ENCODE data around the gene BRCA2.
"Not testable (repeated sequence)": the region's sequence is repeated elsewhere in the genome, so short reads cannot be mapped to it uniquely, and the experiment has no call there.

Gene BRCA2

GRCh38 chr13:32310134-32310706 lies 5.1 kb upstream of the BRCA2 start:
- DNase-seq = no peak

- no peak for DNase-seq
Measured at GRCh38 chr13:32311188-32311897, 4.0 kb upstream of the BRCA2 start.

GRCh38 chr13:32314271-32315237 lies 754 bp upstream of the BRCA2 start:
- peak; percentile 23 for DNase-seq

- DNase-seq = no peak
Measured at GRCh38 chr13:32316028-32316339, 676 bp downstream of the BRCA2 start.

- DNase-seq = no peak
Measured at GRCh38 chr13:32316501-32316900, 1.2 kb downstream of the BRCA2 start.

- no peak for DNase-seq
Measured at GRCh38 chr13:32317716-32318465, 2.6 kb downstream of the BRCA2 start.

- no peak for DNase-seq
Measured at GRCh38 chr13:32320528-32320927, 5.2 kb downstream of the BRCA2 start.

- DNase-seq = no peak
Measured at GRCh38 chr13:32323912-32324311, 8.6 kb downstream of the BRCA2 start.

- no peak for DNase-seq
Measured at GRCh38 chr13:32330441-32330840, 15.1 kb downstream of the BRCA2 start.

- DNase-seq = no peak
Measured at GRCh38 chr13:32334671-32335070, 19.4 kb downstream of the BRCA2 start.

- no peak for DNase-seq
Measured at GRCh38 chr13:32340914-32341313, 25.6 kb downstream of the BRCA2 start.

GRCh38 chr13:32347651-32348050 lies 32.3 kb downstream of the BRCA2 start:
- DNase-seq = no peak

- DNase-seq = not testable (repeated sequence)
Measured at GRCh38 chr13:32350839-32351441, 35.6 kb downstream of the BRCA2 start.

GRCh38 chr13:32354040-32354439 lies 38.7 kb downstream of the BRCA2 start:
- DNase-seq = no peak

GRCh38 chr13:32355935-32356334 lies 40.6 kb downstream of the BRCA2 start:
- not testable (repeated sequence) for DNase-seq

- DNase-seq = no peak
Measured at GRCh38 chr13:32362574-32362973, 47.3 kb downstream of the BRCA2 start.

- no peak for DNase-seq
Measured at GRCh38 chr13:32370805-32371204, 55.5 kb downstream of the BRCA2 start.

GRCh38 chr13:32376642-32377415 lies 61.5 kb downstream of the BRCA2 start:
- no peak for DNase-seq

GRCh38 chr13:32378012-32378411 lies 62.7 kb downstream of the BRCA2 start:
- DNase-seq = no peak

GRCh38 chr13:32381539-32381938 lies 66.2 kb downstream of the BRCA2 start:
- DNase-seq = no peak

GRCh38 chr13:32383836-32384618 lies 68.7 kb downstream of the BRCA2 start:
- no peak for DNase-seq
